Memory B cell (primary cell): ENCODE measurements around the gene PAQR9.
A peak's percentile ranks its signal among the peaks of the same experiment; 100 is the strongest.

Experiments
- ATAC-seq: fragments of 150-1000 bp; cut with Tn5 transposase; 2 replicates; pipeline ENCODE4 v1.10.0; 2021; ENCODE audit warnings: low read depth, mild to moderate bottlenecking, moderate library complexity
- DNase-seq, 2 donors: peaks; one replicate each; pipeline ENCODE4 v3.0.0; 2022; ENCODE audit warnings: low spot score in 2 of 2
- H3K27ac Mint-ChIP-seq: one replicate; pipeline ENCODE4 v1.8.0; 2022; ENCODE audit warnings: mild to moderate bottlenecking, moderate library complexity, mixed read lengths
- H3K27me3 Mint-ChIP-seq: one replicate; pipeline ENCODE4 v1.8.0; 2022; ENCODE audit warnings: mixed read lengths
- H3K36me3 Mint-ChIP-seq: one replicate; pipeline ENCODE4 v1.8.0; 2022; ENCODE audit warnings: mild to moderate bottlenecking, mixed read lengths
- H3K4me1 Mint-ChIP-seq: one replicate; pipeline ENCODE4 v1.8.0; 2022; ENCODE audit warnings: mixed read lengths
- H3K4me3 Mint-ChIP-seq: one replicate; pipeline ENCODE4 v1.8.0; 2022; ENCODE audit warnings: mild to moderate bottlenecking, moderate library complexity, mixed read lengths
- H3K9me3 Mint-ChIP-seq: one replicate; pipeline ENCODE4 v1.8.0; 2022; ENCODE audit warnings: mixed read lengths

The PAQR9 gene

GRCh38 chr3:142973217-142974009 lies 9.9 kb upstream of the PAQR9 start:
- Mint-ChIP-seq H3K27ac (no peak overlapping the region), H3K27me3 (peaks cover 12% of the 10 kb centered on the region), H3K4me1 (no peaks in the 10 kb centered on the region), H3K36me3 (peaks cover 2% of the 10 kb centered on the region), H3K9me3 (peaks cover 2% of the 10 kb centered on the region), H3K4me3 (no peak overlapping the region)
- DNase-seq (no peak), ATAC-seq (no peak)

- no peak for ATAC-seq
These were observed 8.7 kb upstream of the PAQR9 start for GRCh38 chr3:142972092-142972753.

GRCh38 chr3:142971431-142971830 lies 8.0 kb upstream of the PAQR9 start:
- Mint-ChIP-seq H3K27me3 (peaks cover 11% of the 10 kb centered on the region), H3K36me3 (peaks cover 2% of the 10 kb centered on the region), H3K27ac (no peak overlapping the region), H3K9me3 (peaks cover 2% of the 10 kb centered on the region), H3K4me1 (no peaks in the 10 kb centered on the region), H3K4me3 (no peak overlapping the region)
- no peak for ATAC-seq
- DNase-seq, result no peak

More at GRCh38 chr3:142972092-142972753, 8.7 kb upstream of the PAQR9 start:
- Mint-ChIP-seq H3K9me3 (peaks cover 2% of the 10 kb centered on the region), H3K27ac (no peak overlapping the region), H3K4me1 (no peaks in the 10 kb centered on the region), H3K27me3 (peaks cover 12% of the 10 kb centered on the region), H3K36me3 (peaks cover 2% of the 10 kb centered on the region), H3K4me3 (no peak overlapping the region)
- no peak for DNase-seq

- Mint-ChIP-seq H3K36me3 (peaks cover 2% of the 10 kb centered on the region), H3K9me3 (peaks cover 2% of the 10 kb centered on the region), H3K4me1 (peaks cover 2% of the 10 kb centered on the region), H3K27me3 (peaks cover 20% of the 10 kb centered on the region), H3K27ac (no peak overlapping the region), H3K4me3 (no peak overlapping the region)
- DNase-seq (no peak), ATAC-seq (no peak)
These were observed 5.0 kb upstream of the PAQR9 start for GRCh38 chr3:142968319-142969025.

GRCh38 chr3:142966808-142967207 lies 3.3 kb upstream of the PAQR9 start:
- Mint-ChIP-seq H3K4me3 (no peak overlapping the region), H3K27me3 (peaks cover 28% of the 10 kb centered on the region), H3K27ac (no peak overlapping the region), H3K4me1 (peaks cover 11% of the 10 kb centered on the region), H3K36me3 (peaks cover 3% of the 10 kb centered on the region), H3K9me3 (no peaks in the 10 kb centered on the region)
- ATAC-seq (no peak), DNase-seq (no peak)

GRCh38 chr3:142965581-142965980 lies 2.1 kb upstream of the PAQR9 start:
- Mint-ChIP-seq H3K36me3 (peaks cover 3% of the 10 kb centered on the region), H3K4me3 (no peak overlapping the region), H3K4me1 (peaks cover 11% of the 10 kb centered on the region), H3K27me3 (peaks cover 28% of the 10 kb centered on the region), H3K9me3 (no peaks in the 10 kb centered on the region), H3K27ac (no peak overlapping the region)
- no peak for DNase-seq
- no peak for ATAC-seq

- Mint-ChIP-seq H3K4me3 (peak overlapping the region; percentile 82), H3K27me3 (peaks cover 32% of the 10 kb centered on the region), H3K4me1 (peaks cover 11% of the 10 kb centered on the region), H3K9me3 (no peaks in the 10 kb centered on the region), H3K36me3 (peaks cover 3% of the 10 kb centered on the region), H3K27ac (no peak overlapping the region)
- DNase-seq (no peak), ATAC-seq (peak; percentile 15)
These were observed 299 bp downstream of the PAQR9 start for GRCh38 chr3:142963234-142963515.

GRCh38 chr3:142962520-142963233 lies 797 bp downstream of the PAQR9 start:
- no peak overlapping the region for H3K27ac Mint-ChIP-seq
- peak overlapping the region; percentile 82 for H3K4me3 Mint-ChIP-seq
- no peaks in the 10 kb centered on the region for H3K9me3 Mint-ChIP-seq
- H3K36me3 Mint-ChIP-seq, result peaks cover 3% of the 10 kb centered on the region
- ATAC-seq, result no peak
- H3K4me1 Mint-ChIP-seq, result peaks cover 11% of the 10 kb centered on the region
- no peak for DNase-seq
- peaks cover 33% of the 10 kb centered on the region for H3K27me3 Mint-ChIP-seq

GRCh38 chr3:142962175-142962519 lies 1.3 kb downstream of the PAQR9 start:
- DNase-seq, result no peak
- ATAC-seq, result no peak
- Mint-ChIP-seq H3K4me3 (peak overlapping the region; percentile 82), H3K9me3 (no peaks in the 10 kb centered on the region), H3K36me3 (peaks cover 3% of the 10 kb centered on the region), H3K4me1 (peaks cover 11% of the 10 kb centered on the region), H3K27me3 (peaks cover 35% of the 10 kb centered on the region), H3K27ac (no peak overlapping the region)

- no peak for ATAC-seq
- no peak for DNase-seq
- H3K36me3 Mint-ChIP-seq, result peaks cover 3% of the 10 kb centered on the region
- peaks cover 33% of the 10 kb centered on the region for H3K27me3 Mint-ChIP-seq
- H3K4me1 Mint-ChIP-seq, result peaks cover 11% of the 10 kb centered on the region
- H3K4me3 Mint-ChIP-seq, result no peak overlapping the region
- no peak overlapping the region for H3K27ac Mint-ChIP-seq
- H3K9me3 Mint-ChIP-seq, result no peaks in the 10 kb centered on the region
These were observed 1.9 kb downstream of the PAQR9 start for GRCh38 chr3:142961539-142961938.

- peaks cover 34% of the 10 kb centered on the region for H3K27me3 Mint-ChIP-seq
- H3K9me3 Mint-ChIP-seq, result no peaks in the 10 kb centered on the region
- ATAC-seq (no peak), DNase-seq (no peak)
- H3K27ac Mint-ChIP-seq, result no peak overlapping the region
- H3K4me1 Mint-ChIP-seq, result peaks cover 11% of the 10 kb centered on the region
- peaks cover 3% of the 10 kb centered on the region for H3K36me3 Mint-ChIP-seq
- H3K4me3 Mint-ChIP-seq, result no peak overlapping the region
These were observed 3.1 kb downstream of the PAQR9 start for GRCh38 chr3:142960322-142960850.

GRCh38 chr3:142958707-142959106 lies 4.8 kb downstream of the PAQR9 start:
- no peak overlapping the region for H3K4me3 Mint-ChIP-seq
- no peak for ATAC-seq

GRCh38 chr3:142953443-142953842 lies 10.0 kb downstream of the PAQR9 start:
- H3K27me3 Mint-ChIP-seq, result peaks cover 17% of the 10 kb centered on the region
- H3K27ac Mint-ChIP-seq, result no peak overlapping the region
- DNase-seq (no peak), ATAC-seq (no peak)
- no peak overlapping the region for H3K4me3 Mint-ChIP-seq
- H3K4me1 Mint-ChIP-seq, result no peaks in the 10 kb centered on the region
- H3K36me3 Mint-ChIP-seq, result no peaks in the 10 kb centered on the region
- H3K9me3 Mint-ChIP-seq, result no peaks in the 10 kb centered on the region

More at GRCh38 chr3:142958707-142959106, 4.8 kb downstream of the PAQR9 start:
- Mint-ChIP-seq H3K9me3 (no peaks in the 10 kb centered on the region), H3K27ac (no peak overlapping the region), H3K27me3 (peaks cover 29% of the 10 kb centered on the region), H3K36me3 (peaks cover 3% of the 10 kb centered on the region), H3K4me1 (peaks cover 9% of the 10 kb centered on the region)
- no peak for DNase-seq
